A549 treated with AZD9567 at 1 μM for 4 hours (cell line): ENCODE data around the gene SSR4. TPM values are rescaled to one million over a fixed set of nuclear protein-coding genes. Genes with fewer than 3 reads are reported as not detected.

Experiments
- total RNA-seq: library from RNA; stranded (reverse); fragments of 200-300 nt; extraction: Qiagen RNA extraction; gene quantifications from 5 replicates; pipeline ENCODE4 v1.2.3, GENCODE V29; 2022; ENCODE audit not compliant: insufficient read depth

SSR4 gene
- total RNA-seq = 326 to 447 TPM (median 414 TPM) in 5 replicates

GRCh38 chrX:153794018-153794896, at the start of gene SSR4, which contains the start of gene IDH3G:
SSR4 (plus strand) TSS chrX:153794668; CDS start chrX:153794688, 20 bp downstream.
IDH3G (minus strand) TSS chrX:153794375; CDS start chrX:153794326, 49 bp downstream.

GRCh38 chrX:153763989-153764755, 30.3 kb upstream of the SSR4 start, which contains the start of gene PLXNB3:
PLXNB3 (plus strand) TSS chrX:153764249; CDS start chrX:153765536, 1,287 bp downstream.

GRCh38 chrX:153780678-153781427, 13.6 kb upstream of the SSR4 start, which contains the start of gene SRPK3:
SRPK3 (plus strand) TSS chrX:153781041; CDS start chrX:153781087, 46 bp downstream.

GRCh38 chrX:153829799-153830639, 35.6 kb downstream of the SSR4 start, which contains the start of gene PDZD4:
PDZD4 (minus strand) TSS chrX:153830544; CDS start chrX:153830298, 246 bp downstream.

Other genes with a start within 250 kb of the SSR4 start
- gene CCNQ, start 195.5 kb upstream of the SSR4 start, total RNA-seq = 44.9 to 66.0 TPM (median 62.5 TPM) in 5 replicates
- gene DUSP9, start 147.5 kb upstream of the SSR4 start, total RNA-seq = 1.2 to 2.2 TPM (median 1.4 TPM) in 5 replicates
- gene PNCK, start 120.9 kb upstream of the SSR4 start, total RNA-seq = 0.09 to 0.29 TPM (median 0.19 TPM) in 4 of 5 replicates, not detected in the other
- 11.7 to 38.2 TPM (median 12.2 TPM) in 5 replicates for gene SLC6A8, start 106.7 kb upstream of the SSR4 start, total RNA-seq
- gene BCAP31, start 70.3 kb upstream of the SSR4 start, total RNA-seq = 353 to 447 TPM (median 363 TPM) in 5 replicates
- gene ABCD1, start 69.8 kb upstream of the SSR4 start, total RNA-seq = 3.6 to 4.2 TPM (median 4.0 TPM) in 5 replicates
- 3.4 to 4.6 TPM (median 3.9 TPM) in 5 replicates for gene PLXNB3, start 30.4 kb upstream of the SSR4 start, total RNA-seq
- gene SRPK3, start 13.6 kb upstream of the SSR4 start, total RNA-seq = 0.10 to 0.16 TPM in 2 of 5 replicates, not detected in the others
- 60.5 to 64.8 TPM (median 60.9 TPM) in 5 replicates for gene IDH3G, start 293 bp upstream of the SSR4 start, total RNA-seq
- 2.7 to 3.6 TPM (median 3.2 TPM) in 5 replicates for gene PDZD4, start 35.9 kb downstream of the SSR4 start, total RNA-seq
- gene L1CAM, start 91.5 kb downstream of the SSR4 start, total RNA-seq = 9.4 to 21.1 TPM (median 19.4 TPM) in 5 replicates
- gene AVPR2, start 110.0 kb downstream of the SSR4 start, total RNA-seq = not detected in 5 replicates
- gene ARHGAP4, start 131.6 kb downstream of the SSR4 start, total RNA-seq = 1.3 to 2.2 TPM (median 2.0 TPM) in 4 of 5 replicates, not detected in the other
- gene NAA10, start 140.4 kb downstream of the SSR4 start, total RNA-seq = 188 to 246 TPM (median 219 TPM) in 5 replicates
- gene RENBP, start 150.0 kb downstream of the SSR4 start, total RNA-seq = 0.22 TPM in 1 of 5 replicates, not detected in the others
- gene HCFC1, start 177.2 kb downstream of the SSR4 start, total RNA-seq = 35.4 to 41.3 TPM (median 35.6 TPM) in 5 replicates
- 5.8 to 12.2 TPM (median 7.4 TPM) in 5 replicates for gene TMEM187, start 178.1 kb downstream of the SSR4 start, total RNA-seq
- 191 to 220 TPM (median 203 TPM) in 5 replicates for gene IRAK1, start 225.2 kb downstream of the SSR4 start, total RNA-seq